HEK293 (cell line): ENCODE results near the gene RASSF10.

Experiments
- CTCF ChIA-PET: fragments of 350-600 bp; formaldehyde crosslinking; extraction: SDS; loops from one replicate; lab custom pipeline; 2021; ENCODE audit warnings: antibody characterized with exemption; lab: Yijun Ruan, JAX
- POLR2A ChIA-PET: fragments of 300-600 bp; formaldehyde crosslinking; extraction: SDS; loops from one replicate; lab custom pipeline; 2020; ENCODE audit warnings: antibody characterized with exemption, inconsistent platforms; lab: Yijun Ruan, JAX
- H3K27ac ChIP-seq: fragments of 200-500 bp; sonication (Bioruptor generic); 2 replicates; pipeline ENCODE4 v1.5.1; 2014; ENCODE audit warnings: low read depth, low read length, control low read depth, inconsistent platforms; ENCODE audit errors: extremely low read depth
- H3K36me3 ChIP-seq, 2 experiments: fragments of 200-500 bp in 1 of 2; sonication (Bioruptor generic) in 1 of 2; 1 replicate in 1 of 2; 2 replicates in 1 of 2; pipeline ENCODE4 v1.5.1; 2014 to 2017; ENCODE audit warnings: inconsistent platforms in 2 of 2, low read length in 2 of 2; ENCODE audit not compliant: control insufficient read depth in 2 of 2, insufficient read depth in 1 of 2
- H3K4me1 ChIP-seq: fragments of 200-500 bp; sonication (Bioruptor generic); 2 replicates; pipeline ENCODE4 v1.5.1; 2014; ENCODE audit warnings: mild to moderate bottlenecking, low read length, inconsistent platforms; ENCODE audit not compliant: control insufficient read depth, insufficient read depth
- H3K4me3 ChIP-seq: 2 replicates; pipeline ENCODE4 v1.5.1; 2011; ENCODE audit warnings: low read depth, mild to moderate bottlenecking, control low read depth, low read length, moderate library complexity
- H3K9me3 ChIP-seq: fragments of 200-500 bp; sonication (Bioruptor generic); 2 replicates; pipeline ENCODE4 v1.5.1; 2014; ENCODE audit warnings: low read depth, low read length, inconsistent platforms; ENCODE audit not compliant: control insufficient read depth, insufficient read depth
- AEBP2 ChIP-seq: fragments of 450-650 bp; formaldehyde crosslinking; IDR thresholded peaks from 2 replicates; pipeline ENCODE4 v1.5.1; 2016; ENCODE audit warnings: missing biosample characterization, missing genetic modification characterization, borderline replicate concordance
- CTCF ChIP-seq: fragments of 450-650 bp; formaldehyde crosslinking; IDR thresholded peaks from 2 replicates; pipeline ENCODE4 v1.5.1; 2016; ENCODE audit warnings: missing biosample characterization, missing genetic modification characterization
- SETDB1 ChIP-seq: IDR thresholded peaks from one replicate; pipeline ENCODE4 v1.6.1; 2017; ENCODE audit warnings: mild to moderate bottlenecking, low read length, moderate library complexity, mixed read lengths; ENCODE audit not compliant: insufficient read length
- ZNF121 ChIP-seq: fragments of 450-650 bp; formaldehyde crosslinking; IDR thresholded peaks from 2 replicates; pipeline ENCODE4 v1.5.1; 2016; ENCODE audit warnings: missing biosample characterization, missing genetic modification characterization
- ZNF398 ChIP-seq: fragments of 450-650 bp; formaldehyde crosslinking; IDR thresholded peaks from 2 replicates; pipeline ENCODE4 v1.5.1; 2017; ENCODE audit warnings: missing biosample characterization, missing genetic modification characterization
- ZNF488 ChIP-seq: fragments of 450-650 bp; formaldehyde crosslinking; IDR thresholded peaks from 2 replicates; pipeline ENCODE4 v1.5.1; 2016; ENCODE audit warnings: missing biosample characterization, missing genetic modification characterization
- ZNF510 ChIP-seq: fragments of 450-650 bp; formaldehyde crosslinking; IDR thresholded peaks from 2 replicates; pipeline ENCODE4 v1.5.1; 2018; ENCODE audit warnings: mild to moderate bottlenecking, missing genetic modification characterization, missing biosample characterization; ENCODE audit not compliant: insufficient replicate concordance
- ZNF514 ChIP-seq: fragments of 450-650 bp; formaldehyde crosslinking; IDR thresholded peaks from 2 replicates; pipeline ENCODE4 v1.5.1; 2016; ENCODE audit warnings: missing biosample characterization, missing genetic modification characterization
- ZNF600 ChIP-seq: fragments of 450-650 bp; formaldehyde crosslinking; IDR thresholded peaks from 2 replicates; pipeline ENCODE4 v1.5.1; 2016; ENCODE audit warnings: missing biosample characterization, missing genetic modification characterization
- ZNF626 ChIP-seq: fragments of 450-650 bp; sonication (Bioruptor Pico); formaldehyde crosslinking; IDR thresholded peaks from 2 replicates; pipeline ENCODE4 v1.5.1; 2018; ENCODE audit warnings: missing biosample characterization, missing genetic modification characterization, inconsistent platforms
- ZNF654 ChIP-seq: fragments of 450-650 bp; formaldehyde crosslinking; IDR thresholded peaks from 2 replicates; pipeline ENCODE4 v1.5.1; 2016; ENCODE audit warnings: low read depth, missing biosample characterization, missing genetic modification characterization
- ZNF670 ChIP-seq: fragments of 450-650 bp; formaldehyde crosslinking; IDR thresholded peaks from 2 replicates; pipeline ENCODE4 v1.5.1; 2016; ENCODE audit warnings: missing biosample characterization, missing genetic modification characterization, low read depth
- ZNF677 ChIP-seq: fragments of 450-650 bp; IDR thresholded peaks from 2 replicates; pipeline ENCODE4 v1.5.0; 2018; ENCODE audit warnings: missing biosample characterization, mild to moderate bottlenecking, missing genetic modification characterization, moderate library complexity
- ZNF777 ChIP-seq: fragments of 450-650 bp; formaldehyde crosslinking; IDR thresholded peaks from 2 replicates; pipeline ENCODE4 v1.5.1; 2017; ENCODE audit warnings: missing biosample characterization, missing genetic modification characterization, borderline replicate concordance
- TF ChIP-seq, protein P1 (sequence below): fragments of 450-650 bp; formaldehyde crosslinking; IDR thresholded peaks from 2 replicates; pipeline ENCODE4 v1.5.1; 2017; ENCODE audit warnings: missing biosample characterization, missing genetic modification characterization
- TF ChIP-seq, protein P2 (sequence below): IDR thresholded peaks from 2 replicates; pipeline ENCODE4 v1.6.1; 2011; ENCODE audit warnings: mild to moderate bottlenecking, low read depth, low read length, borderline replicate concordance
- TF ChIP-seq, protein P3 (sequence below): fragments of 450-650 bp; formaldehyde crosslinking; IDR thresholded peaks from 2 replicates; pipeline ENCODE4 v1.5.1; 2016; ENCODE audit warnings: missing biosample characterization, missing genetic modification characterization

RASSF10 gene

GRCh38 chr11:13045734-13046133 is 36.6 kb downstream of the RASSF10 start:
- TF ChIP-seq AEBP2 (tag by site-specific recombination) = no peak
- TF ChIP-seq, protein P1, sequence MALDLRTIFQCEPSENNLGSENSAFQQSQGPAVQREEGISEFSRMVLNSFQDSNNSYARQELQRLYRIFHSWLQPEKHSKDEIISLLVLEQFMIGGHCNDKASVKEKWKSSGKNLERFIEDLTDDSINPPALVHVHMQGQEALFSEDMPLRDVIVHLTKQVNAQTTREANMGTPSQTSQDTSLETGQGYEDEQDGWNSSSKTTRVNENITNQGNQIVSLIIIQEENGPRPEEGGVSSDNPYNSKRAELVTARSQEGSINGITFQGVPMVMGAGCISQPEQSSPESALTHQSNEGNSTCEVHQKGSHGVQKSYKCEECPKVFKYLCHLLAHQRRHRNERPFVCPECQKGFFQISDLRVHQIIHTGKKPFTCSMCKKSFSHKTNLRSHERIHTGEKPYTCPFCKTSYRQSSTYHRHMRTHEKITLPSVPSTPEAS = no peak
- ChIA-PET CTCF (no interaction called here), POLR2A (no interaction called here)
- Histone ChIP-seq H3K4me1 (no peaks in the 10 kb centered on the region), H3K36me3 (no peaks in the 10 kb centered on the region), H3K4me3 (no peak overlapping the region), H3K9me3 (no peaks in the 10 kb centered on the region), H3K27ac (no peak overlapping the region)

- H3K36me3 ChIP-seq = no peaks in the 10 kb centered on the region
- no peak for TF ChIP-seq ZNF510 (tag by site-specific recombination)
- no peak for TF ChIP-seq ZNF514 (tag by site-specific recombination)
- TF ChIP-seq ZNF670 (tag by site-specific recombination) = no peak
- TF ChIP-seq, protein P2, sequence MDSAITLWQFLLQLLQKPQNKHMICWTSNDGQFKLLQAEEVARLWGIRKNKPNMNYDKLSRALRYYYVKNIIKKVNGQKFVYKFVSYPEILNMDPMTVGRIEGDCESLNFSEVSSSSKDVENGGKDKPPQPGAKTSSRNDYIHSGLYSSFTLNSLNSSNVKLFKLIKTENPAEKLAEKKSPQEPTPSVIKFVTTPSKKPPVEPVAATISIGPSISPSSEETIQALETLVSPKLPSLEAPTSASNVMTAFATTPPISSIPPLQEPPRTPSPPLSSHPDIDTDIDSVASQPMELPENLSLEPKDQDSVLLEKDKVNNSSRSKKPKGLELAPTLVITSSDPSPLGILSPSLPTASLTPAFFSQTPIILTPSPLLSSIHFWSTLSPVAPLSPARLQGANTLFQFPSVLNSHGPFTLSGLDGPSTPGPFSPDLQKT = no peak
- TF ChIP-seq ZNF626 = no peak
- TF ChIP-seq CTCF = no peak
- no peak for TF ChIP-seq ZNF677 (tag by site-specific recombination)
- TF ChIP-seq SETDB1 = no peak
- CTCF ChIA-PET = interaction anchor here (0.6 kb wide), 1 partner anchor 1581 kb away, joined by 3 read pairs; no protein-coding TSS in a partner anchor
- no peaks in the 10 kb centered on the region for H3K4me1 ChIP-seq
- no peak overlapping the region for H3K27ac ChIP-seq
- POLR2A ChIA-PET = no interaction called here
- no peaks in the 10 kb centered on the region for H3K9me3 ChIP-seq
- no peak overlapping the region for H3K4me3 ChIP-seq
These were observed 37.8 kb downstream of the RASSF10 start for GRCh38 chr11:13046637-13047570.

GRCh38 chr11:13047884-13048283 is 38.8 kb downstream of the RASSF10 start:
- no peaks in the 10 kb centered on the region for H3K9me3 ChIP-seq
- H3K36me3 ChIP-seq = no peaks in the 10 kb centered on the region
- no peak overlapping the region for H3K4me3 ChIP-seq
- H3K4me1 ChIP-seq = no peaks in the 10 kb centered on the region
- ChIA-PET POLR2A (interaction anchor here (0.6 kb wide), 1 partner anchor 78 kb away, joined by 5 read pairs; no protein-coding TSS in a partner anchor), CTCF (no interaction called here)
- no peak overlapping the region for H3K27ac ChIP-seq
- TF ChIP-seq ZNF398 (tag by site-specific recombination) = no peak
- no peak for TF ChIP-seq ZNF121 (tag by site-specific recombination)
- no peak for TF ChIP-seq ZNF654
- TF ChIP-seq, protein P3, sequence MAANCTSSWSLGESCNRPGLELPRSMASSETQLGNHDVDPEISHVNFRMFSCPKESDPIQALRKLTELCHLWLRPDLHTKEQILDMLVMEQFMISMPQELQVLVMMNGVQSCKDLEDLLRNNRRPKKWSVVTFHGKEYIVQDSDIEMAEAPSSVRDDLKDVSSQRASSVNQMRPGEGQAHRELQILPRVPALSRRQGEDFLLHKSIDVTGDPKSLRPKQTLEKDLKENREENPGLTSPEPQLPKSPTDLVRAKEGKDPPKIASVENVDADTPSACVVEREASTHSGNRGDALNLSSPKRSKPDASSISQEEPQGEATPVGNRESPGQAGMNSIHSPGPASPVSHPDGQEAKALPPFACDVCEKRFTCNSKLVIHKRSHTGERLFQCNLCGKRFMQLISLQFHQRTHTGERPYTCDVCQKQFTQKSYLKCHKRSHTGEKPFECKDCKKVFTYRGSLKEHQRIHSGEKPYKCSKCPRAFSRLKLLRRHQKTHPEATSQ (tag by site-specific recombination) = no peak
- TF ChIP-seq ZNF514 (tag by site-specific recombination) = no peak
- TF ChIP-seq ZNF777 (tag by site-specific recombination) = no peak
- no peak for TF ChIP-seq ZNF600
- no peak for TF ChIP-seq ZNF677 (tag by site-specific recombination)
- no peak for TF ChIP-seq ZNF488 (tag by site-specific recombination)
